H9 (cell line): ENCODE results near the gene SPRN. TPM values are rescaled to one million over a fixed set of nuclear protein-coding genes. Genes with fewer than 3 reads are reported as not detected.

Source experiments
- DNase-seq: peaks from one replicate; pipeline ENCODE4 v3.0.0-alpha.2; 2017
- H2AFZ ChIP-seq: one replicate; pipeline ENCODE4 v1.6.1; 2013; ENCODE audit warnings: mild to moderate bottlenecking, low read length, control low read depth, moderate library complexity
- H2AK5ac ChIP-seq: 2 replicates; pipeline ENCODE4 v1.6.1; 2013; ENCODE audit warnings: low read length, control low read depth, mixed read lengths; ENCODE audit not compliant: insufficient read length
- H2BK120ac ChIP-seq: one replicate; pipeline ENCODE4 v1.6.1; 2013; ENCODE audit warnings: low read depth, mild to moderate bottlenecking, low read length, control low read depth, inconsistent platforms; ENCODE audit not compliant: poor library complexity, severe bottlenecking
- H2BK12ac ChIP-seq: 2 replicates; pipeline ENCODE4 v1.6.1; 2013; ENCODE audit warnings: low read length, control low read depth, mixed read lengths, low read depth; ENCODE audit not compliant: insufficient read length
- H2BK15ac ChIP-seq: 2 replicates; pipeline ENCODE4 v1.6.1; 2013; ENCODE audit warnings: low read depth, low read length, control low read depth
- H2BK20ac ChIP-seq: one replicate; pipeline ENCODE4 v1.6.1; 2013; ENCODE audit warnings: low read depth, mild to moderate bottlenecking, low read length, control low read depth, inconsistent platforms; ENCODE audit not compliant: poor library complexity, severe bottlenecking
- H2BK5ac ChIP-seq: 2 replicates; pipeline ENCODE4 v1.6.1; 2013; ENCODE audit warnings: low read length, control low read depth, mixed read lengths; ENCODE audit not compliant: insufficient read length
- H3K14ac ChIP-seq: 2 replicates; pipeline ENCODE4 v1.6.1; 2013; ENCODE audit warnings: low read length, control low read depth; ENCODE audit not compliant: insufficient read depth
- H3K18ac ChIP-seq: 2 replicates; pipeline ENCODE4 v1.6.1; 2013; ENCODE audit warnings: low read depth, mild to moderate bottlenecking, mixed read lengths, low read length, control low read depth; ENCODE audit not compliant: insufficient read length
- H3K23ac ChIP-seq: 2 replicates; pipeline ENCODE4 v1.6.1; 2013; ENCODE audit warnings: low read length, control low read depth, mixed read lengths, low read depth; ENCODE audit not compliant: insufficient read length
- H3K23me2 ChIP-seq: 2 replicates; pipeline ENCODE4 v1.6.1; 2013; ENCODE audit warnings: low read depth, mild to moderate bottlenecking, mixed read lengths, low read length, control low read depth; ENCODE audit not compliant: insufficient read length, poor library complexity, severe bottlenecking
- H3K27ac ChIP-seq: 2 replicates; pipeline ENCODE4 v1.5.1; 2013; ENCODE audit warnings: low read length, control low read depth, mixed read lengths, low read depth; ENCODE audit not compliant: insufficient read length
- H3K27me3 ChIP-seq: 2 replicates; pipeline ENCODE4 v1.6.1; 2013; ENCODE audit warnings: low read length, control low read depth, inconsistent platforms; ENCODE audit not compliant: insufficient read depth
- H3K4ac ChIP-seq: 2 replicates; pipeline ENCODE4 v1.6.1; 2013; ENCODE audit warnings: low read depth, mild to moderate bottlenecking, control low read depth, inconsistent platforms, low read length, moderate library complexity
- H3K4me1 ChIP-seq: 2 replicates; pipeline ENCODE4 v1.6.1; 2013; ENCODE audit warnings: low read length, control low read depth, inconsistent platforms; ENCODE audit not compliant: insufficient read depth
- H3K4me2 ChIP-seq: 2 replicates; pipeline ENCODE4 v1.6.1; 2013; ENCODE audit warnings: low read length, control low read depth, mixed read lengths; ENCODE audit not compliant: insufficient read length, insufficient read depth
- H3K56ac ChIP-seq: 2 replicates; pipeline ENCODE4 v1.6.1; 2013; ENCODE audit warnings: low read depth, mild to moderate bottlenecking, mixed read lengths, low read length, control low read depth; ENCODE audit not compliant: insufficient read length
- H3K79me1 ChIP-seq: 2 replicates; pipeline ENCODE4 v1.6.1; 2013; ENCODE audit warnings: low read depth, mild to moderate bottlenecking, moderate library complexity, low read length, control low read depth, inconsistent platforms; ENCODE audit not compliant: insufficient read depth, poor library complexity, severe bottlenecking
- H3K79me2 ChIP-seq: 2 replicates; pipeline ENCODE4 v1.6.1; 2013; ENCODE audit warnings: low read length, control low read depth, inconsistent platforms; ENCODE audit not compliant: insufficient read depth
- H3K9ac ChIP-seq: 2 replicates; pipeline ENCODE4 v1.6.1; 2013; ENCODE audit warnings: low read length, control low read depth, mixed read lengths; ENCODE audit not compliant: insufficient read length; ENCODE audit errors: extremely low read depth
- H3K9me3 ChIP-seq: one replicate; pipeline ENCODE4 v1.6.1; 2013; ENCODE audit warnings: low read depth, low read length, inconsistent platforms; ENCODE audit not compliant: control insufficient read depth
- H3T11ph ChIP-seq: one replicate; pipeline ENCODE4 v1.6.1; 2013; ENCODE audit warnings: mild to moderate bottlenecking, low read length, control low read depth, inconsistent platforms
- H4K20me1 ChIP-seq: one replicate; pipeline ENCODE4 v1.6.1; 2013; ENCODE audit not compliant: control insufficient read depth, insufficient read length, insufficient read depth
- H4K5ac ChIP-seq: 2 replicates; pipeline ENCODE4 v1.6.1; 2013; ENCODE audit warnings: low read depth, mild to moderate bottlenecking, mixed read lengths, low read length, control low read depth; ENCODE audit not compliant: insufficient read length
- H4K8ac ChIP-seq: replicated peaks from 2 replicates; pipeline ENCODE4 v1.6.1; 2013; ENCODE audit warnings: low read length, control low read depth, mixed read lengths, low read depth; ENCODE audit not compliant: insufficient read length
- H4K91ac ChIP-seq: 2 replicates; pipeline ENCODE4 v1.6.1; 2013; ENCODE audit warnings: low read depth, mild to moderate bottlenecking, moderate library complexity, mixed read lengths, low read length, control low read depth; ENCODE audit not compliant: insufficient read length
- H3K27ac Mint-ChIP-seq, 3 experiments: 2 replicates in 2 of 3; 3 replicates in 1 of 3; pipeline ENCODE4 v1.8.0; 2020 to 2021; ENCODE audit warnings: mixed read lengths in 3 of 3, mild to moderate bottlenecking in 1 of 3, moderate library complexity in 1 of 3
- H3K27me3 Mint-ChIP-seq: 2 replicates; pipeline ENCODE4 v1.8.0; 2021; ENCODE audit warnings: low read depth, mild to moderate bottlenecking, moderate library complexity, mixed read lengths
- H3K36me3 Mint-ChIP-seq, 3 experiments: 2 replicates in 2 of 3; 3 replicates in 1 of 3; pipeline ENCODE4 v1.8.0; 2020 to 2021; ENCODE audit warnings: low read depth in 3 of 3, mixed read lengths in 3 of 3; ENCODE audit not compliant: insufficient read depth in 1 of 3
- H3K4me1 Mint-ChIP-seq, 2 experiments: 2 replicates each; pipeline ENCODE4 v1.8.0; 2020; ENCODE audit warnings: mixed read lengths in 2 of 2
- H3K4me3 Mint-ChIP-seq, 2 experiments: 2 replicates in 1 of 2; 3 replicates in 1 of 2; pipeline ENCODE4 v1.8.0; 2020 to 2021; ENCODE audit warnings: mild to moderate bottlenecking in 2 of 2, mixed read lengths in 2 of 2, moderate library complexity in 1 of 2
- H3K9me3 Mint-ChIP-seq, 2 experiments: 2 replicates in 1 of 2; 3 replicates in 1 of 2; pipeline ENCODE4 v1.8.0; 2020; ENCODE audit warnings: mild to moderate bottlenecking in 2 of 2, mixed read lengths in 2 of 2, moderate library complexity in 1 of 2
- CTCF ChIP-seq: fragments of 200-600 bp; sonication (generic); conservative IDR thresholded peaks from 3 replicates; pipeline ENCODE4 v1.8.0; 2021; ENCODE audit warnings: antibody characterized with exemption, mild to moderate bottlenecking
- WGBS: extraction: QIAGEN DNeasy Blood & Tissue Kit; methylation state at CpG from one replicate; pipeline ENCODE4 v1.1.7; 2013; ENCODE audit warnings: missing lambda C conversion rate, low lambda C conversion rate, mixed read lengths; ENCODE audit not compliant: insufficient read length; ENCODE audit errors: extremely low coverage; 5-methylcytosine and 5-hydroxymethylcytosine counted together
- total RNA-seq: library from RNA; stranded (reverse); gene quantifications from 2 replicates; pipeline ENCODE4 v1.2.1, GENCODE V29; 2021

SPRN gene
- total RNA-seq, 1 experiment from 2014 or later = 0.42 TPM

DNA sequence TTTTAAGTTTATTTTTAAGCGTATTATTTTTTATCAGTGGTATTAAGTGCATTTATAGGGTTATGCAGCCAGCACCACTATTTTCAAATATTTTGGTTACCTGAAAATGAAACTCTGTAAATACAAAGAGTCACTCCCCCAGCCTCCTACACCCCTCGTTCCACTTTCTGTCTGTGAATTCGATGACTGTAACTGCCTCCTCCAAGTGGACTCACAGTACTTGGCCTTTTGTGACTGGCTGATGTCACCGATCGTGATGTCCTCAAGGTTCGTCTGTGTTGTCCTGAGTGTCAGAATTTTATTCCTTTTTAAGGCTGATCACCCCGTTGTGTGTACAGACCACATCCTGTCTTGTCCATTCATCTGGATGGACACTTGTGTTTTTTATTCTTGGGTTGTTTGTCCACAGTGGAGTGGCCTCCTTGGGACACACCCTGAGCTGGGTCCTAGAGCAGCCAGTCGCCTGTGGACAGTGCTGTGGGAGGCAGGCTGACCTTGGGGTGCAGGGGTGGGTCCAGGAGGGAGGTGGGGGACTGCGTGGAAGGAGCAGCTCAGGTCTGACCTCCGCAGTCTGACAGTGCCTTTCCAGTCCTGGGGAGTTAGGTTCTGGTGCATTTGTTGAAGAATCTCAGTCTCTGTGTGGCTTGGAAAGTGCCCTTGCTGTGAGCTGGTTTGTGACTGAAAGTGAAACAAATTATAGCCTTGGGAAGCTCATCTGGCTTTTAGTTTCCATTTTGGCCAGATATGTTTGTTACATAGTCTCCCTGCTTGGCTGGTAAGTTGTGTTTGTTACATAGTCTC lies 23.6 kb downstream of the SPRN start:
- no peak overlapping the region for H3K23ac ChIP-seq
- H3K27ac Mint-ChIP-seq = 0 out of 7 replicates have a peak overlapping the region, but pooled peaks of 1 of the 3 experiments have one; percentile 46
- no peaks in the 10 kb centered on the region for H3K9me3 Mint-ChIP-seq
- no peak overlapping the region for H3K18ac ChIP-seq
- no peaks in the 10 kb centered on the region for H4K20me1 ChIP-seq
- no peaks in the 10 kb centered on the region for H3K79me1 ChIP-seq
- H3K36me3 Mint-ChIP-seq = peaks cover 64 to 89% (median 87%) of the 10 kb centered on the region in 3 experiments; a peak in 6 of 7 replicates
- H2BK120ac ChIP-seq = no peak overlapping the region
- H4K5ac ChIP-seq = no peak overlapping the region
- no peak overlapping the region for H3K9ac ChIP-seq
- H3K79me2 ChIP-seq = peaks cover 1% of the 10 kb centered on the region; the same call in 1 of the 2 replicates
- H4K91ac ChIP-seq = no peak overlapping the region
- H3K4me2 ChIP-seq = no peak overlapping the region
- H4K8ac ChIP-seq = no peak overlapping the region
- no peaks in the 10 kb centered on the region for H3K27me3 ChIP-seq
- no peak for DNase-seq
- no peaks in the 10 kb centered on the region for H3K9me3 ChIP-seq
- no peaks in the 10 kb centered on the region for H3K4me1 Mint-ChIP-seq
- no peak overlapping the region for H3T11ph ChIP-seq
- no peak overlapping the region for H2BK20ac ChIP-seq
- TF ChIP-seq CTCF = no peak
- H2BK15ac ChIP-seq = no peak overlapping the region
- no peak overlapping the region for H3K56ac ChIP-seq
- no peak overlapping the region for H3K14ac ChIP-seq
- H2BK5ac ChIP-seq = no peak overlapping the region
- no peak overlapping the region for H3K27ac ChIP-seq
- H3K4me1 ChIP-seq = no peaks in the 10 kb centered on the region
- H2BK12ac ChIP-seq = no peak overlapping the region
- H3K4me3 Mint-ChIP-seq = no peak overlapping the region
- H2AK5ac ChIP-seq = no peak overlapping the region
- no peaks in the 10 kb centered on the region for H3K27me3 Mint-ChIP-seq
- H3K23me2 ChIP-seq = no peaks in the 10 kb centered on the region
- H2AFZ ChIP-seq = no peak overlapping the region
- no peak overlapping the region for H3K4ac ChIP-seq
- no CpG with 5 or more reads among the region's 10 CpGs for WGBS
